ENCODE results near the gene VGLL2. TPM values are rescaled to one million over a fixed set of nuclear protein-coding genes. Genes with fewer than 3 reads are reported as not detected.

The VGLL2 gene
- polyA plus RNA-seq, 1 of the 3 experiments (the other 2 are of a cell fraction), result 0.02 TPM

DNA sequence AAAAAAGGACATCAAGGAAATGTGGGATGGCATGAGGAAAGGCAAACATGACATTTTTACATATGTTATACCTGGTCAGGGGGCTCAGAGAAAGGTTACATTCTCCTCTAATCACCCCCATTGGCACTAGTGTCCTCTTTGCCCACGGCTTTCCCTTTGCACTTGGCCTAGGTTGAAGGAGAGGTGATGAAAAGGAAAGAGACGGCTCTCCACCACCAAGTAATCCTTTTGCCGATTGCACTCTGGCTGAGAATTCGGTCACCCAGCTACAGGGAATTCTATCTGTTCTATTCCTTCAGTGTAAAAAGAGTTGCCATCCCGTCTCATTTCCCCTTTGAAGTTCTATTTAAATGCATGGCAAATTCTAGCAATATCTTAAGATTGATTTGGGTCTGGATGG is 10.4 kb downstream of the VGLL2 start (continued):
- TF ChIP-seq, protein P1, sequence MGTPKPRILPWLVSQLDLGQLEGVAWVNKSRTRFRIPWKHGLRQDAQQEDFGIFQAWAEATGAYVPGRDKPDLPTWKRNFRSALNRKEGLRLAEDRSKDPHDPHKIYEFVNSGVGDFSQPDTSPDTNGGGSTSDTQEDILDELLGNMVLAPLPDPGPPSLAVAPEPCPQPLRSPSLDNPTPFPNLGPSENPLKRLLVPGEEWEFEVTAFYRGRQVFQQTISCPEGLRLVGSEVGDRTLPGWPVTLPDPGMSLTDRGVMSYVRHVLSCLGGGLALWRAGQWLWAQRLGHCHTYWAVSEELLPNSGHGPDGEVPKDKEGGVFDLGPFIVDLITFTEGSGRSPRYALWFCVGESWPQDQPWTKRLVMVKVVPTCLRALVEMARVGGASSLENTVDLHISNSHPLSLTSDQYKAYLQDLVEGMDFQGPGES (IDR thresholded peaks at IDR 0.05; ENCODE audit: low read depth, low read length), result no peak
- TF ChIP-seq EP300 (IDR thresholded peaks at IDR 0.05; ENCODE audit: borderline replicate concordance in 1 of 2, low read depth in 1 of 2, low read length in 1 of 2), result no peak

DNA sequence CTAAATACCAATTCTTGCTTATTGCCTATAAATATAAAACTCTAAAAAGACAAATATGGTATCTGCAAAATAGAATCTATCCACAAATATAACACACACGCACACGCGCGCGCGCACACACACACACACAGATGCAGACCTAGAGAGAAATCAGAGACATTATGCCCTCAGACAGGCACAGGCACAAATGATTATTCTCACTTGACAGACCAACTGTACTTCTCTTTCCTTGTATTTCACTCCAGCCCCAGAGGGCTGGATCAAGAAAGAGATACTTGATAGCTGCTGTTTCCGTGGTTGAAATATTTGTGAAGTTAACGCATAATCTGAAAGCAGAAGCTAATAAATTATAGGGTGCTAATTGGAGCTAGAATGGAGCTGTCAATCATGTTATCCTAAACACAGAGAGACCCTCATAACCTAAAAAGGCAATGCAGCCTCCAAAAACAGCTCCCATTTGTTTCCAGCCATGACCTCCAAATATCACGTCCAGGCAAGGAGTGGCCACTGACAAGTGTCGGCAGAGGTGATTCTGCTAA is 11.5 kb downstream of the VGLL2 start:
- H3K9me2 ChIP-seq, result no peaks in the 10 kb centered on the region
- H3K27ac ChIP-seq (ENCODE audit: low read depth in 2 of 2, low read length in 1 of 2), result no peak overlapping the region
- no peak overlapping the region for H2AFZ ChIP-seq (ENCODE audit: low read depth)
- H3K4me3 ChIP-seq (ENCODE audit: low read depth in 2 of 2, low read length in 1 of 2), result no peak overlapping the region
- H3K27me3 ChIP-seq (ENCODE audit: insufficient read depth), result peaks cover 39% of the 10 kb centered on the region; the same call in 1 of the 2 replicates
- no peak overlapping the region for H3K9ac ChIP-seq
- ChIA-PET CTCF (no interaction called here), POLR2A (no interaction called here)
- no peak overlapping the region for H3K4me2 ChIP-seq
- TF ChIP-seq REST (IDR thresholded peaks at IDR 0.05; ENCODE audit: low read depth, low read length) (no peak), RFX5 (IDR thresholded peaks at IDR 0.05; ENCODE audit: low read length) (no peak), FOXM1 (IDR thresholded peaks at IDR 0.05; ENCODE audit: low read depth) (no peak)
- H3K9me3 ChIP-seq, result no peaks in the 10 kb centered on the region
- H3K79me2 ChIP-seq (ENCODE audit: insufficient read depth), result no peaks in the 10 kb centered on the region
- WGBS (ENCODE audit: low lambda C conversion rate), result 57% methylated on average over 10 of the region's 10 CpGs
- H3K36me3 ChIP-seq (replicated peaks in 1 of 2; ENCODE audit: control insufficient read depth in 1 of 2, insufficient read depth in 2 of 2, low read length in 1 of 2), result no peaks in the 10 kb centered on the region
- no peak for DNase-seq
- H3K4me1 ChIP-seq (ENCODE audit: control insufficient read depth in 1 of 2, insufficient read depth in 2 of 2, low read depth in 1 of 2, low read length in 1 of 2), result no peaks in the 10 kb centered on the region
- no peaks in the 10 kb centered on the region for H3F3A ChIP-seq (replicated peaks; ENCODE audit: insufficient read depth)
- no peaks in the 10 kb centered on the region for H4K20me1 ChIP-seq (ENCODE audit: insufficient read depth)

- no peaks in the 10 kb centered on the region for H3F3A ChIP-seq (replicated peaks; ENCODE audit: insufficient read depth)
- no peak overlapping the region for H3K27ac ChIP-seq (ENCODE audit: low read depth in 2 of 2, low read length in 1 of 2)
- no peaks in the 10 kb centered on the region for H3K36me3 ChIP-seq (replicated peaks in 1 of 2; ENCODE audit: control insufficient read depth in 1 of 2, insufficient read depth in 2 of 2, low read length in 1 of 2)
- H3K9me2 ChIP-seq, result no peaks in the 10 kb centered on the region
- CTCF ChIA-PET, result no interaction called here
- H3K9ac ChIP-seq, result no peak overlapping the region
- POLR2A ChIA-PET, result no interaction called here
- DNase-seq, result no peak
- no peaks in the 10 kb centered on the region for H3K9me3 ChIP-seq
- no peaks in the 10 kb centered on the region for H4K20me1 ChIP-seq (ENCODE audit: insufficient read depth)
- H2AFZ ChIP-seq (ENCODE audit: low read depth), result no peak overlapping the region
- H3K4me3 ChIP-seq (ENCODE audit: low read depth in 2 of 2, low read length in 1 of 2), result no peak overlapping the region
- no peaks in the 10 kb centered on the region for H3K79me2 ChIP-seq (ENCODE audit: insufficient read depth)
- H3K4me2 ChIP-seq, result no peak overlapping the region
- WGBS (ENCODE audit: low lambda C conversion rate), result 0% methylated on average over 3 of the region's 3 CpGs
- peaks cover 13% of the 10 kb centered on the region; the same call in 1 of the 2 replicates for H3K27me3 ChIP-seq (ENCODE audit: insufficient read depth)
- H3K4me1 ChIP-seq (ENCODE audit: control insufficient read depth in 1 of 2, insufficient read depth in 2 of 2, low read depth in 1 of 2, low read length in 1 of 2), result no peaks in the 10 kb centered on the region
- TF ChIP-seq SMC3 (IDR thresholded peaks at IDR 0.05; ENCODE audit: low read depth, low read length) (peak; percentile 13; the same call in 1 of the 2 replicates), EZH2phosphoT487 (IDR thresholded peaks at IDR 0.05; ENCODE audit: borderline replicate concordance, low read depth) (no peak), YY1 (IDR thresholded peaks at IDR 0.05; ENCODE audit: low read depth) (no peak), SIN3A (IDR thresholded peaks at IDR 0.05; ENCODE audit: borderline replicate concordance, low read depth, low read length) (no peak), MXI1 (IDR thresholded peaks at IDR 0.05; ENCODE audit: low read depth, low read length) (no peak), MAX (IDR thresholded peaks at IDR 0.05; ENCODE audit: low read depth) (no peak), CTCF (IDR thresholded peaks at IDR 0.05) (peak; percentile 52), POLR2AphosphoS5 (IDR thresholded peaks at IDR 0.05; ENCODE audit: low read depth, low read length) (no peak), RFX5 (IDR thresholded peaks at IDR 0.05; ENCODE audit: low read length) (no peak), TEAD4 (IDR thresholded peaks at IDR 0.05; ENCODE audit: borderline replicate concordance, insufficient read depth) (no peak), NRF1 (IDR thresholded peaks at IDR 0.05; ENCODE audit: low read depth, low read length) (no peak)
- TF ChIP-seq, protein P2, sequence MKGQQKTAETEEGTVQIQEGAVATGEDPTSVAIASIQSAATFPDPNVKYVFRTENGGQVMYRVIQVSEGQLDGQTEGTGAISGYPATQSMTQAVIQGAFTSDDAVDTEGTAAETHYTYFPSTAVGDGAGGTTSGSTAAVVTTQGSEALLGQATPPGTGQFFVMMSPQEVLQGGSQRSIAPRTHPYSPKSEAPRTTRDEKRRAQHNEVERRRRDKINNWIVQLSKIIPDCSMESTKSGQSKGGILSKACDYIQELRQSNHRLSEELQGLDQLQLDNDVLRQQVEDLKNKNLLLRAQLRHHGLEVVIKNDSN (IDR thresholded peaks at IDR 0.05; ENCODE audit: borderline replicate concordance, low read depth), result no peak
- TF ChIP-seq, protein P3, sequence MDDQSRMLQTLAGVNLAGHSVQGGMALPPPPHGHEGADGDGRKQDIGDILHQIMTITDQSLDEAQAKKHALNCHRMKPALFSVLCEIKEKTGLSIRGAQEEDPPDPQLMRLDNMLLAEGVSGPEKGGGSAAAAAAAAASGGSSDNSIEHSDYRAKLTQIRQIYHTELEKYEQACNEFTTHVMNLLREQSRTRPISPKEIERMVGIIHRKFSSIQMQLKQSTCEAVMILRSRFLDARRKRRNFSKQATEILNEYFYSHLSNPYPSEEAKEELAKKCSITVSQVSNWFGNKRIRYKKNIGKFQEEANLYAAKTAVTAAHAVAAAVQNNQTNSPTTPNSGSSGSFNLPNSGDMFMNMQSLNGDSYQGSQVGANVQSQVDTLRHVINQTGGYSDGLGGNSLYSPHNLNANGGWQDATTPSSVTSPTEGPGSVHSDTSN (IDR thresholded peaks at IDR 0.05), result no peak
Measured at GRCh38 chr6:117280922-117281321, 15.6 kb downstream of the VGLL2 start.
